ENCODE results near the gene TMPRSS12.

DNA sequence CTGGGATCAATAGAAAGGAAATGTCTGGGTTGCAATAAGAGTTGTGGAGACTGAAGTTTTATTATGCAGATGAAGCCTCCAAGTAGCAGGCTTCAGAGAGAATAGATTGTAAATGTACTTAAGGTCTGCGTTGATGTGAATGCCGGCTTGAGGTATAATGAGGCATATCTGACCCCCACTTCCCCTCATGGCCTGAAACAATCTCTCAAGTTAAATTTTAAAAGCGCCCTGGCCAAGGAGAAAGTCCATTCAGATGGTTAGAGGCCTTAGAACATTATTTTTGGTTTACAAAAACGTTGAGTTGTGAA lies 81.4 kb downstream of the TMPRSS12 start:
- TF ChIP-seq POLR2A (IDR thresholded peaks at IDR 0.05) = no peak
- TF ChIP-seq, protein P1, sequence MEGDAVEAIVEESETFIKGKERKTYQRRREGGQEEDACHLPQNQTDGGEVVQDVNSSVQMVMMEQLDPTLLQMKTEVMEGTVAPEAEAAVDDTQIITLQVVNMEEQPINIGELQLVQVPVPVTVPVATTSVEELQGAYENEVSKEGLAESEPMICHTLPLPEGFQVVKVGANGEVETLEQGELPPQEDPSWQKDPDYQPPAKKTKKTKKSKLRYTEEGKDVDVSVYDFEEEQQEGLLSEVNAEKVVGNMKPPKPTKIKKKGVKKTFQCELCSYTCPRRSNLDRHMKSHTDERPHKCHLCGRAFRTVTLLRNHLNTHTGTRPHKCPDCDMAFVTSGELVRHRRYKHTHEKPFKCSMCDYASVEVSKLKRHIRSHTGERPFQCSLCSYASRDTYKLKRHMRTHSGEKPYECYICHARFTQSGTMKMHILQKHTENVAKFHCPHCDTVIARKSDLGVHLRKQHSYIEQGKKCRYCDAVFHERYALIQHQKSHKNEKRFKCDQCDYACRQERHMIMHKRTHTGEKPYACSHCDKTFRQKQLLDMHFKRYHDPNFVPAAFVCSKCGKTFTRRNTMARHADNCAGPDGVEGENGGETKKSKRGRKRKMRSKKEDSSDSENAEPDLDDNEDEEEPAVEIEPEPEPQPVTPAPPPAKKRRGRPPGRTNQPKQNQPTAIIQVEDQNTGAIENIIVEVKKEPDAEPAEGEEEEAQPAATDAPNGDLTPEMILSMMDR (IDR thresholded peaks at IDR 0.05) = no peak
